Stimulated activated CD8-positive, alpha-beta memory T cell treated with anti-CD3 and anti-CD28 coated beads, Interleukin-15, amount 100 ng/mL, for 24 hours (primary cell): ENCODE results near the gene KRTAP5-3.
"Not testable (repeated sequence)": the region's sequence is repeated elsewhere in the genome, so short reads cannot be mapped to it uniquely, and the experiment has no call there.

Source experiments
- DNase-seq: peaks from one replicate; pipeline ENCODE4 v3.0.0-alpha.2; 2020; ENCODE audit warnings: low read depth

The KRTAP5-3 gene

DNA sequence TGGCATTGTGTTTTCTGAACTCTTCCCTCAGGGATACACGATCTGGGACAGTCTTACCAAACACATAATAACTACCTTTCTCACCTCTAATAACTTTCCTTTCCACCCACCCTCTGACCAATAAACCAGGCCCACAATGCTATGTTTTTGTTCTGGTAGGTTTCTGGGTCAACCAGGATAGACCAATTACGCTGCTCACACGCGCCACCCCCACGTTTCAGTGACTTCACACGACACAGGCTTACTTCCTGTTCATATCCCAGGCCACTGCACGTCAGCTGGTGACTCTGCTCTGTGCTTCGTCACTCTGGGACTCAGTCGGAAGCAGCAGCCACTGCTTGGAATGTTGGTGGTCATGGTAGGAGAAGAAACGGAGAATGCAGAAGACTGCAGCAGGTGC is 11.2 kb upstream of the KRTAP5-3 start:
- DNase-seq = no peak

DNA sequence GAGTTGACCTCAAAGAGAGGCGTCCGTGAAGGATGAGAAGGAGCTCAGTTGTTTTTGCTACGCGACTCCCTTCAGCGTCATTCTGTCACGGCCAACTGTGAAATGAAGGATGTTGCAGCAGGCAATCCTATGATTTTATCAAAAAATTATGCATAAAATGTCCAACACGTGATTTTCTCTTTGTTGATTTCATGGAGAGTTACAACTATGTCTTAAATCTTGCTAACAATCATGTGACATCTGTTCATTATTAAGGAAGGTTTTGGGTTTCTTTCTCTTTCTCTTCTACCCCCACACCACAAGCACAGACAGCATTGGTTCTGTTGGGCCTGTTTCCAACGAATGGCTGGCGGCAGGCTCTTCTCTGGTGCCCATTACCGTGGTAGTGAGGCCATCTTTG is 10.0 kb upstream of the KRTAP5-3 start:
- DNase-seq = no peak

DNA sequence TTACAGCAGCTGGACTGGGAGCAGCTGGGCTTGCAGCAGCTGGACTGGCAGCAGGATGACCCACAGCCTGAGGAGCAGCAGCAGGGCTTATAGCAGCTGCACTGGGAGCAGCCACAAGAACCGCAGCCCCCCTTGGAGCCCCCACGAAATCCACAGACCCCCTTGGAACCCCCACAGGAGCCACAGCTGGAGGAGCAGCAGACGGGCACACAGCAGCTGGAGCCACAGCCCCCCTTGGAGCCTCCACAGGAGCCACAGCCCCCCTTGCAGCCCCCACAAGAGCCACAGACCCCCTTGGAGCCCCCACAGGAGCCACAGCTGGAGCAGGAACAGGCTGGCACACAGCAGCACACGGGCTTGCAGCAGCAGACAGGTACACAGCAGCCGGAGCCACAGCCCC is 362 bp downstream of the KRTAP5-3 start:
- not testable (repeated sequence) for DNase-seq

DNA sequence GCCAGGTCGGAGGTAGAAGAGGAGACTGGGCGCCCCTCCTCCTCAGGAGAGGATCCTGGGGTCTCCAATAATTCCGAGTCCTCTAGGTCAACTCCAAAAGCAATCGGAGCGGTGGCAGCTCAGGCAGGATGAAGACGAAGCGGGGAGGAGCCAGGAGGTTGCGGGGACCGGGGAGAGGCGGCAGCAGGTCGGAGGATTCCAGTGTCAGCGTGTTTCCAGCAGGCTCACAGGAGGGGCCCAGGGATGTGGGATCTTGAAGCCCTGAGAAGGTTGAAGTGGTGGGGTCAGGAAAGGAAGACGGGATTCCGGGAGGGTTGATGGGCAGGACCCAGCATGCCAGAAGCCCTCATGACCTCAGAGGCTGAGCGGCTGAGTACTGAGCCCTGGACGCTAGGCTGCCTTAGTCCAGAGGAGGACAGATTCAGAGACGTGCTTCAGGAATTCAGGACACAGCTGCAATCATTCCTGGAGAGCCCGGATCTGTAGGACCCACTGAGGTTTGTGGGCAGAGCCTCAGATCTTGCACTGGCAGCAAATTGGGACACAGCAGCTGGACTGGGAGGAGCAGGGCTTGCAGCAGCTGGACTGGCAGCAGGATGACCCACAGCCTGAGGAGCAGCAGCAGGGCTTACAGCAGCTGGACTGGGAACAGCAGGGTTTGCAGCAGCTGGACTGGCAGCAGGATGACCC is 962 bp downstream of the KRTAP5-3 start:
- not testable (repeated sequence) for DNase-seq

DNA sequence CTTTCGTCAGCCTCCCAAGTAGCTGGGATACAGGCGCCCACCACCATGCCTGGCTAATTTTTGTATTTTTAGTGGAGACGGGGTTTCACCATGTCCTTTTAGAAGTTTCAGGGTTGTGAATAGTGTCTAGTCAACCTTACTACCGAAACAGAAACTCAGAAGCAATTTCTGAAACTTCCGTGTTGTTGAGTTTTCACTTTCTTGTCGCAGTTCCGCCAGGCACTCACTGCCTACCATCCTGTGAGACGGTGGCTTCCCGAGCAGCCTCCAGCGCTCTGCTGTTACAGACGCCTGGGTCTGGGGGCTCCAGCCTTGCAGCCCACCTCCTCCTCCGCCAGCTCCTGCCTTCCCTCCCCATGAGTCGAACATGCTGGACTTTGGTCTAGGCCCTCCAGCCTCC is 2.3 kb downstream of the KRTAP5-3 start:
- DNase-seq = not testable (repeated sequence)

DNA sequence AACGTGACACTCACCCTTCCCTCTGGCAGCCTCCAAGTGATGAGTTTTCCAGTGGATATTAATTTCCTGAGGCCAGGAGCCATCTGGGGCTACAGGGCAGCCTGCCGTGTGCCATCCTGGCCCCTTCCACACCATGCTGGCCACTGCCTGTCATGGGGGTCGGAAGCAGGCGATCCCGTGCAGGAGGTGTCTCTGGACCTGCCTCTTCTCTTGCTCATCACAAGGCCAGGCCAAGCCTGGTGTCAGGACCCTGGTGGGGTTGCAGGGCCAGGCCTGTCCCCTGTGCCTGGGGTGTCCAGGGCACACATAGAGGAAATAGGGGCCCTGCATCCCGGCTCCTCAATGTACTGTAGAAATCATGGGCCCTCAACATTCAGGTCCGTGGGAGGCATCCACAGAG is 3.6 kb downstream of the KRTAP5-3 start:
- DNase-seq = no peak

DNA sequence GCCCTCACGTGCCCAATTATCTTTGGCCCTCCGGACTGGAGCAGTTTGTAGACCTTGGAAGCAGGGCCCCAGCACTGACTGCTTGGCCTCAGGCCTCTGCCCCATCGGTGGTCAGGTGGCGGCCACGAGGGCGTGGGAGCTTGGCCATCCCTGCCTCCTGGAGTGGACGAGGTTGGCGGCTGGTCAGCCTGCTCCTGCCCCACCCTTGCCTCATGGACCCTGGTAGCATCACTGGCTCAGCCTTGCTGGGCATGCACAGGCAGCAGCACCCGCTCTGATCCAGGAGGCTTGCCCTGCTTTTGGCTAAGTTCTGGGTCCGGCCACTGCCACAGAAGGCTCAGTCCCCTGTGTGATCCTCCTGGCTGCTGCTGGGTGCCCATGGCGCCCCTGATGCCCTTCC is 4.1 kb downstream of the KRTAP5-3 start:
- no peak for DNase-seq

DNA sequence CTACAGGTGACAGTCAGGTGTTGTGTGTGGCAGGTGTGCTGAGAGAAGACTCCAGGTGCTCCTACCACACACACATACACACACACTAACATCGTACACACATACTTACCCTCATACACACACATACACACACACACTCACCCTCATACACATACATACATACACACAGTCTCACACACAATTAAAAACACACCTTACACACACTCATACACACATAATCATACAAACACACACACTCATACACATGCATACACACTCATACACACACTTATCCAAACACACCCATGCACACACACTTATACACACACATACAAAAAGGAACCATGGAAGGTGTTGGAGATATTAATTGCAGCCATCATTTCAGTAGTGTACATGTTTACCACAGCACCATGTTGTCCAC is 4.6 kb downstream of the KRTAP5-3 start:
- DNase-seq = no peak

DNA sequence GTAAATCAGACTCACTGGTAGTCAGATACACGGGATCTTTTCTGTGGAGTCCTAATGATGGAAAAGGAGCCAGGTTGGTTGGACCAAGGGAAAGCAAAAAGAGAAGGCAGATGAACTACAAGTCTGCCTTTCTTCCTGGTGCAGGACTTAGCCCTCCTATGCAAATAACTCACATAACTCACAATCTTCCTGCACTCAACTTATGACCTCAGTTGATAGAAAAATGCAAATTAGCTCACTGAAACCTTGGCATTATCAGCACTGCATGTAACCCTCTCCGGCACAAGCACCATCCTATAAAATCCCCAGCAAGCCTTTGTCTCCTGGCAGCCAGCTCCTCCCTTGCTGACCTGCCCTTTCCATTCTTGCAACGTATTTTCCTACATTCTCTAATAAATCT is 6.6 kb downstream of the KRTAP5-3 start:
- DNase-seq = not testable (repeated sequence)

DNA sequence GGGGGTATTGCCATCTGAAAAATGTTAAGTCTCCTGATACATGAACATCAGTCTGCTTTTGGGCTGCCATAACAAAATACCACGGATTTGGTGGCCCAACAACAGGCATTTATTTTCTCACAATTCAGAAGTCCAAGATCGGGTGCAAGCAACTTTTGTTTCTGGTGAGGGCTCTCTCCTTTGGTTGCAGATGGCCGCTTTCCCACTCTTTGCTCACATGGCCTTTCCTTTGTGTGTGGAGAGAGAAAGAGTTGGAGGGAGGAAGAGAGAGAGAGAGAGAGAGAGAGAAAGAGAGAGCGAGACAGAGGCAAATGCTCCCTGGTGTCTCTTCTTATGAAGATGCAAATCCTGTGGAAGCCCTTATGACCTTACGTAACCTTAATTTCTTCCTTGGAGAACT is 7.6 kb downstream of the KRTAP5-3 start:
- DNase-seq = no peak

DNA sequence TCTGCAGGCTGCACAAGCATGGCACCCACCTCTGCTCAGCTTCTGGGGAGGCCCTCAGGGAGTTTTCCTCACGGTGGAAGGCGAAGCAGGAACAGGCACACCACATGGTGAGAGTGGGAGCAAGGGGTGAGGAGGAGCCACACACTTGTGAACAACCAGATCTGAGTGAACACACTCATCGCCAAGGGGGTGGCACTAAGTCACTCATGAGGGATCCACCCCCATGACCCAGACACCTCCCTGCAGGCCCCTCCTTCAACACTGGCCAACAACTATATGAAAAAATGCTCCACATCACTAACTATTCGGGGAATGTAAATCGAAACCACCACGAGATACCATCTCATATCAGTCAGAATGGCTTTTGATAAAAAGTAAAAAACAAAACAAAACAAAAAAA is 9.4 kb downstream of the KRTAP5-3 start:
- no peak for DNase-seq

DNA sequence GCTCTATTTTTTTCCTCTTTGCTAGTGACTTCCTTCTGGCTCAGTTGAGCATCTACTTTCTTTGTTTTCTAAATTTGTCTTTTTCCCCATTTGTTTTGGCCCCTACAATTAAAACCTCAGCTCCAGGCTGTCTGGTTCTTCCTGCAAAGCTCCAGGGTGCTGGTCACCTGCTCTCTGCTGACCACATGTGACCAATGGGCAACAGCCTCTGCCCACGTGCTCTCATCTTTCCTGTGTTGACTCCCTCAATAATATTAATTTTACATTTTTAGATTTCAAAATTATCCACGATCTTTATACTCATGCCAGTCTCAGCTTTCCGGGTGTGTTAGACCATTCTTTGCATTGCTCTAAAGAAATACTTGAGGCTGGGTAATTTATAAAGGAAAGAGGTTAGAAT is 9.9 kb downstream of the KRTAP5-3 start:
- DNase-seq = not testable (repeated sequence)

DNA sequence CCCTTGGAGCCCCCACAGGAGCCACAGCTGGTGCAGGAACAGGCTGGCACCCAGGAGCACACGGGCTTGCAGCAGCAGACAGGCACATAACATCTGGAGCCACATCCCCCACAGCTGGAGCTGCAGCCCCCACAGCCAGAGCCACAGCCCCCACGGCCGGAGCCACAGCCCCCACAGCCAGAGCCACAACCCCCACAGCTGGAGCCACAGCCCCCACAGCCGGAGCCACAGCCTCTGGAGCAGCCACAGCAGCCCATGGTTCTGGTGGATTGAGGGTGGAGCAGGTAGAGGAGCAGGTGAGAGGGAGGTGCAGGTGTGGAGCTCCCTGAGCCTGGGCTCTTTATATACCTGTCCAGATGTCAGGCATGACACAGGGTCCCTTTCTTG is 10.3 kb downstream of the KRTAP5-3 start, which contains the start of gene KRTAP5-2:
Gene KRTAP5-2 (minus strand): TSS at position 301 of the 387 bp plus-strand sequence. CDS start 44 bp downstream, at position 257.
- DNase-seq = no peak

DNA sequence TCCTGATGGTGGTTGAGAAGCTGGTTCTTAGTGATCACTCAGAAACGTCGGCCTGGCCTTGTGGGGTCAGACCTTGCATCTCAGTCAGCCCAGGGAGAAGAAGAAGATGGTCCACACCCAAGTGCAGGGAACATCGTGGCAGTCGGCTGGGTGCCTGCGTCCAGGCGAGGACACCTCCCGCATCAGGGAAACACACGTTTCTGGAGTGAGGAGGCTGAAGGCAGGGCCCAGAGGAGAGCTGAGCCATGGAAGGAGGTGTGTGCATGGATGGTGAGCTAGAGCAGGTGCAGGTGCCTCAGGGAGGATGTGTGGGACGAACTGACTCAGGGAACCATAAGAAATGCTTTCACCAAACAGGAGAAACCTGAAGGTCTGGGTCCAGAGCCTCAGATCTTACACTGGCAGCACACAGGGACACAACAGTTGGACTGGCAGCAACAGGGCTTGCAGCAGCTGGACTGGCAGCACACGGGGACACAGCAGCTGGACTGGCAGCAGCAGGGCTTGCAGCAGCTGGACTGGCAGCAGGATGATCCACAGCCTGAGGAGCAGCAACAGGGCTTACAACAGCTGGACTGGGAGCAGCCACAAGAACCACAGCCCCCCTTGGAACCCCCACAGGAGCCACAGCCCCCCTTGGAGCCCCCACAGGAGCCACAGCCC is 10.8 kb downstream of the KRTAP5-3 start:
- DNase-seq = no peak

DNA sequence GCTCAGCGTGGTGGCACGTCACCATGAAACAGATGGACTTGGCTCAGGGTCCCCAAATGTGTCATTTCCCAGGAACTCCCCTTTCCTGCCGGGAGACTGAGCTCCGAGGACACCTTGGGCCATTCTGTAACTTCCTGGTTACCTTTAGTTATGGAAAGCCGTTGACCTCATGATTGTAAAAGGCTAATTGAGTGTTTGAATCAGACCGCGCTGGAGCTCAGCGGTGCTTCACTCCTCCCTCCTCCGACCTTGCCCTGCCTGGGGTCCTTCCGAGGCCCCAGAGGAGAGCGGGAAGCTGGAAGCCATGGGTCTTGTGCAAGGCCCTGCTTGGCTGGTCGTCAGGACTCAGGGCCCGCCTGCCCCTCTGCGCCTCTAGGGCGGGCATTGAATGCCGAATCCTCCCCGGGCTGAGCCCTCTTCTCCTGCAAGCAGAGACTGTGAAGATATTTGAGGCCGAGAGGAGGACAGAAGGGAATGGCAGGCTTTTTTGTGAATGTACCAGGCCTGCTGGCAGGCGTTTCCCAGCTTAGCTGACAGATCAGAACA is 11.6 kb downstream of the KRTAP5-3 start:
- not testable (repeated sequence) for DNase-seq

DNA sequence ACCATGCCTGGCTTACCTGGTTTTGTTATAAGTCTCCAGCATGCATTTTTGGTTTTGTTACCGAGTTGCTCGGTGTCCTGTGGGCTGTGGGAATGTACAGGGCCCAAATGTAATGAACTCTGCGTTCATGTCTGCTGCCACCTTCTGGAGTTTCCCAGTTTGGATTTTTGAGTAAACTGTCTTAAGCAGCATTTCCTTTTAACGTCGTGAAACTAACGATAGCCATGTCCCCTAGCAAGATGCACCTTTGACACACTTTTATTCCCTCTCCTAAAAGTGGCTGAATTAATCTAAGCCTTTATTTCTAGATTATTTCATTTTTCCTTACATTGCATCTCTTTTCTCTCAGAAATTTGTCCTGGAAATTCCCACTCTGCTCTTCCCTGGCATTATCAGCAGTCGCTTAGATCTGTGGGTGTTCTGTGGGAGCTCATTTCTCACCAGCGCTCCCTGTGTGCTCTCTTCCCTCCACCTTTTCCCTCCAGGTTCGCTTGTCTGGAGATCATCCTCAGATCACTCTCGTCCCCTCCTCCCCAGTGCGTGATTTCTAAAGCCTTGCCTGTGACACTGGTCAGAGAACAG is 12.2 kb downstream of the KRTAP5-3 start:
- not testable (repeated sequence) for DNase-seq

DNA sequence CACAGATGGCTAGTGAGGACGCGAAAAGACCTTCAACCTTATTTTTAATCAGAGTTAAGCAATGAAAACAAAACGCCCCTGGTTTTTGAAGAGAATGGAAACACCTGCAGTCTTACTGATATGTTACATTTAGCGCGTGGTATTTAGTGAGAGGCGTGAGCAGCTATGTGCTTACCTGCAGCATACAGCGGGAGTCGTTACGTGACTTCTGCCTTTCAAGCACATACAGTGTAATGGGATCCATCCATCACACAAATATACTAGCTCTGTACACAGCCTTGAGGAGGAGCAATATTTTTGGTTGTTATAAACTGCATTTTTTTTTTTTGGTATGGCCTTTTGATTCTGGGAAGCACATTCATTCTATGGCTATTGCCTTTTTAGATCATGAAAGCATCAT is 15.6 kb downstream of the KRTAP5-3 start:
- DNase-seq = no peak

DNA sequence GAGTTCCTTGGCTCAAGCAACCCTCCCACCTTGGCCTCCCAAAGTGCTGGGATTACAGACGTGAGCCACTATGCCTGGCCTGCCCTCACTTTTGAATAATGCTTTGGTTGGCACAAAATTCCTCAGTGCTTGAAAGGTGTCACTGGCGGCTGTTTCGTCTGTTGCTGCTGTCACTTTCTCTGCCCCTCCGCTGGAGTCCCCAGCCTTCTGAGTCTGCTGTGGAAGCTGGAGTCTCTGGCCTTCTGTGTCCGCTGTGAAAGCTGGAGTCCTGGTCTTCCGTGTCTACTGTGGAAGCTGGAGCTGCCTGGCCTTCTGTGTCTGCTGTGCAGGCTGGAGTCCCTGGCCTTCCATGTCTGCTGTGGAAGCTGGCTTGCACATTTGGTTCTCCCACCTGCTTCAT is 18.3 kb downstream of the KRTAP5-3 start:
- no peak for DNase-seq

DNA sequence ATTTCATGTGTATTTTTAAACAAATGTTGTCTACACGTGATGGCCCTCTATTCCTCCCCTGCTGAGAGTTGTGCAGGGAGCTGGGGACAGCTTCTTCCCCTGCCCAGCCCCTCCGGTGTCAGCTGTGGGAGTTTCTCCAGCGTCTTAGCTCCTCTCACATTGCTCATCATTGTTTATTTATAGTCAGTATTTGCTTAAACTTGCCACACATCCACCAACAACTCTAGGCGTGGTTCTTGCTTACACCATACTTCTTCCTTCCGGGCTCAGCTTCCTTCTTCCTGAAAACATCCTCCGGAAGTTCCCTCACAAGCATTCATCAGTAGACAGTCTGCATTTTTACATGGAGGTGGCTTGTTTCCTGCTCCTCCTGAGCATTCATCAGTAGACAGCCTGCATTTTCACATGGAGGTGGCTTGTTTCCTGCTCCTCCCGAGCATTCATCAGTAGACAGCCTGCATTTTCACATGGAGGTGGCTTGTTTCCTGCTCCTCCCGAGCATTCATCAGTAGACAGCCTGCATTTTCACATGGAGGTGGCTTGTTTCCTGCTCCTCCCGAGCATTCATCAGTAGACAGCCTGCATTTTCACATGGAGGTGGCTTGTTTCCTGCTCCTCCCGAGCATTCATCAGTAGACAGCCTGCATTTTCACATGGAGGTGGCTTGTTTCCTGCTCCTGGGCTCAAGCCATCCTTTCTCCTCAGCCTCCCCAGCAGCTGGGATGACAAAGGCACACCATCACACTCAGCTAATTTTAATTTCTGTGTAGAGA is 18.9 kb downstream of the KRTAP5-3 start:
- not testable (repeated sequence) for DNase-seq

DNA sequence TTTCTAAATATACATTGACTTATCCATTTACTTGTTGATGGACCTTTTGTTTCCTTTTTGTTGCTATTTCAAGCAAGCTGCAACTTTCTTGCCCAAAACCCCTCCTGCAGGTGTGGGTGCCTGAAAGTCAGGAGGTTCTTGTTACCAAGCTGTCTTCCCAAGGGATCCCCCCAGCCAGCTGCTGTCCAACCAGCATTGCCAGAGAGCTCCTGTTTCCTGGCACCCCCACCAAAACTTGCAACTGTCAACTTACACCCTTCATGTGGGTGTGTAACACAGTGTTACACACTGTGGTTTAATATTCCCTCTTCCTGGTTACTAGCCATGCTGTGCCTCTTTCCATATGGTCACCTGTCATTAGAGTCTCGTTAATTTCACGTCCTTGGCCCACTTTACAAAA is 21.6 kb downstream of the KRTAP5-3 start:
- DNase-seq = no peak

DNA sequence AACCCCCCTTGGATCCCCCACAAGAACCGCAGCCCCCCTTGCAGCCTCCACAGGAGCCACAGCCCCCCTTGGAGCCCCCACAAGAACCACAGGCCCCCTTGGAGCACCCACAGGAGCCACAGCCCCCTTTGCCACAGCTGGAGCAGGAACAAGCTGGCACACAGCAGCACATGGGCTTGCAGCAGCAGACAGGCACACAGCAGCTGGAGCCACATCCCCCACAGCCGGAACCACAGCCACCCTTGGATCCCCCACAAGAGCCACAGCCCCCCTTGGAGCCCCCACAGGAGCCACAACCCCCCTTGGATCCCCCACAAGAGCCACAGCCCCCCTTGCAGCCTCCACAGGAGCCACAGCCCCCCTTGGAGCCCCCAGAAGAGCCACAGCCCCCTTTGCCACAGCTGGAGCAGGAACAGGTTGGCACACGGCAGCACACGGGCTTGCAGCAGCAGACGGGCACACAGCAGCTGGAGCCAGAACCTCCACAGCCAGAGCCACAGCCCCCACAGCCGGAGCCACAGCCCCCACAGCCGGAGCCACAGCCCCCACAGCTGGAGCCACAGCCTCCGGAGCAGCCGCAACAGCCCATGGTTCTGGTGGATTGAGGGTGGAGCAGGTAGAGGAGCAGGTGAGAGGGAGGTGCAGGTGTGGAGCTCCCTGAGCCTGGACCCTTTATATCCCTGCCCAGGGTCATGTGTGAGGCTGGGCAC is 23.4 kb downstream of the KRTAP5-3 start, which contains the start of gene KRTAP5-1:
Gene KRTAP5-1 (minus strand): TSS at position 623 of the 710 bp plus-strand sequence. CDS start 34 bp downstream, at position 589.
- DNase-seq = not testable (repeated sequence)
